HEK293 (cell line): ENCODE results near the gene TMEM91.

Source experiments
- ZBTB7A ChIP-seq: fragments of 450-650 bp; formaldehyde crosslinking; IDR thresholded peaks from 2 replicates; pipeline ENCODE4 v1.5.1; 2016; ENCODE audit warnings: low read depth, missing biosample characterization, missing genetic modification characterization
- ZNF621 ChIP-seq: fragments of 450-650 bp; formaldehyde crosslinking; IDR thresholded peaks from 2 replicates; pipeline ENCODE4 v1.5.1; 2017; ENCODE audit warnings: missing biosample characterization, missing genetic modification characterization
- TF ChIP-seq, protein P1 (sequence below): fragments of 450-650 bp; formaldehyde crosslinking; IDR thresholded peaks from 2 replicates; pipeline ENCODE4 v1.5.1; 2016; ENCODE audit warnings: missing biosample characterization, missing genetic modification characterization
- TF ChIP-seq, protein P2 (sequence below): fragments of 450-650 bp; formaldehyde crosslinking; IDR thresholded peaks from 2 replicates; pipeline ENCODE4 v1.5.0; 2017; ENCODE audit warnings: missing biosample characterization, missing genetic modification characterization, borderline replicate concordance
- TF ChIP-seq, protein P3 (sequence below): fragments of 450-650 bp; formaldehyde crosslinking; IDR thresholded peaks from 2 replicates; pipeline ENCODE4 v1.5.1; 2016; ENCODE audit warnings: missing biosample characterization, missing genetic modification characterization

DNA sequence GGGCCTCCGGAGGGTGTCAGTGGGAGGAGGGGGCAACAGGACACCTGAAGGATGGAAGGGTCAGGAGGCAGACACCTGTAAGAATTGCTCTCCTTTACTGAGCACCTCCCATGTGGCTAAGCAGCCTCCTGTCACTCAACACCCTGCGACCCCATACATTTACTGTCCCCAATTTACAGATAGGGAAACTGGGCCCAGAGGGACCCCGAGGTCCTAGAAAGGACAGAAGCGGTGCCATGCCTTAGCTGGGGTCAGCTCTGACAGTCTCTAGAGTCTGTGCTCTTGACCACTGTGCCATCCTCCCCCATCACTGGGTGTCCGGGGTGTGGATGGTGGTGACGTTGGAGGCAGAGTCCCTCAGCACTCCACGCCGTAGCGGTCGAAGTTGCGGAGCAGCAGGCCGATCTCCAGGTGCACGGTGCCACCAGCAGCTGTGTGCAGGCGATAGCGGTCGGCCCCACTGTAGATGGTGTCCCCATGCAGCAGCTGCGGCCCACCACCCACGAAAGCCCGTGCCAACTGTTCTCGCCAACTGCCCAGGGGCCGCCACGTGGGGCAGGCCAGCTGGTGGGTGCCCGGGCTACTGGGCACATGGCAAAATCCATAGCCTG, 21.9 kb upstream of the TMEM91 start:
- TF ChIP-seq, protein P1, sequence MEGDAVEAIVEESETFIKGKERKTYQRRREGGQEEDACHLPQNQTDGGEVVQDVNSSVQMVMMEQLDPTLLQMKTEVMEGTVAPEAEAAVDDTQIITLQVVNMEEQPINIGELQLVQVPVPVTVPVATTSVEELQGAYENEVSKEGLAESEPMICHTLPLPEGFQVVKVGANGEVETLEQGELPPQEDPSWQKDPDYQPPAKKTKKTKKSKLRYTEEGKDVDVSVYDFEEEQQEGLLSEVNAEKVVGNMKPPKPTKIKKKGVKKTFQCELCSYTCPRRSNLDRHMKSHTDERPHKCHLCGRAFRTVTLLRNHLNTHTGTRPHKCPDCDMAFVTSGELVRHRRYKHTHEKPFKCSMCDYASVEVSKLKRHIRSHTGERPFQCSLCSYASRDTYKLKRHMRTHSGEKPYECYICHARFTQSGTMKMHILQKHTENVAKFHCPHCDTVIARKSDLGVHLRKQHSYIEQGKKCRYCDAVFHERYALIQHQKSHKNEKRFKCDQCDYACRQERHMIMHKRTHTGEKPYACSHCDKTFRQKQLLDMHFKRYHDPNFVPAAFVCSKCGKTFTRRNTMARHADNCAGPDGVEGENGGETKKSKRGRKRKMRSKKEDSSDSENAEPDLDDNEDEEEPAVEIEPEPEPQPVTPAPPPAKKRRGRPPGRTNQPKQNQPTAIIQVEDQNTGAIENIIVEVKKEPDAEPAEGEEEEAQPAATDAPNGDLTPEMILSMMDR (tag by site-specific recombination), result no peak
- TF ChIP-seq, protein P2, sequence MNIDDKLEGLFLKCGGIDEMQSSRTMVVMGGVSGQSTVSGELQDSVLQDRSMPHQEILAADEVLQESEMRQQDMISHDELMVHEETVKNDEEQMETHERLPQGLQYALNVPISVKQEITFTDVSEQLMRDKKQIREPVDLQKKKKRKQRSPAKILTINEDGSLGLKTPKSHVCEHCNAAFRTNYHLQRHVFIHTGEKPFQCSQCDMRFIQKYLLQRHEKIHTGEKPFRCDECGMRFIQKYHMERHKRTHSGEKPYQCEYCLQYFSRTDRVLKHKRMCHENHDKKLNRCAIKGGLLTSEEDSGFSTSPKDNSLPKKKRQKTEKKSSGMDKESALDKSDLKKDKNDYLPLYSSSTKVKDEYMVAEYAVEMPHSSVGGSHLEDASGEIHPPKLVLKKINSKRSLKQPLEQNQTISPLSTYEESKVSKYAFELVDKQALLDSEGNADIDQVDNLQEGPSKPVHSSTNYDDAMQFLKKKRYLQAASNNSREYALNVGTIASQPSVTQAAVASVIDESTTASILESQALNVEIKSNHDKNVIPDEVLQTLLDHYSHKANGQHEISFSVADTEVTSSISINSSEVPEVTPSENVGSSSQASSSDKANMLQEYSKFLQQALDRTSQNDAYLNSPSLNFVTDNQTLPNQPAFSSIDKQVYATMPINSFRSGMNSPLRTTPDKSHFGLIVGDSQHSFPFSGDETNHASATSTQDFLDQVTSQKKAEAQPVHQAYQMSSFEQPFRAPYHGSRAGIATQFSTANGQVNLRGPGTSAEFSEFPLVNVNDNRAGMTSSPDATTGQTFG (tag by site-specific recombination), result no peak
- TF ChIP-seq, protein P3, sequence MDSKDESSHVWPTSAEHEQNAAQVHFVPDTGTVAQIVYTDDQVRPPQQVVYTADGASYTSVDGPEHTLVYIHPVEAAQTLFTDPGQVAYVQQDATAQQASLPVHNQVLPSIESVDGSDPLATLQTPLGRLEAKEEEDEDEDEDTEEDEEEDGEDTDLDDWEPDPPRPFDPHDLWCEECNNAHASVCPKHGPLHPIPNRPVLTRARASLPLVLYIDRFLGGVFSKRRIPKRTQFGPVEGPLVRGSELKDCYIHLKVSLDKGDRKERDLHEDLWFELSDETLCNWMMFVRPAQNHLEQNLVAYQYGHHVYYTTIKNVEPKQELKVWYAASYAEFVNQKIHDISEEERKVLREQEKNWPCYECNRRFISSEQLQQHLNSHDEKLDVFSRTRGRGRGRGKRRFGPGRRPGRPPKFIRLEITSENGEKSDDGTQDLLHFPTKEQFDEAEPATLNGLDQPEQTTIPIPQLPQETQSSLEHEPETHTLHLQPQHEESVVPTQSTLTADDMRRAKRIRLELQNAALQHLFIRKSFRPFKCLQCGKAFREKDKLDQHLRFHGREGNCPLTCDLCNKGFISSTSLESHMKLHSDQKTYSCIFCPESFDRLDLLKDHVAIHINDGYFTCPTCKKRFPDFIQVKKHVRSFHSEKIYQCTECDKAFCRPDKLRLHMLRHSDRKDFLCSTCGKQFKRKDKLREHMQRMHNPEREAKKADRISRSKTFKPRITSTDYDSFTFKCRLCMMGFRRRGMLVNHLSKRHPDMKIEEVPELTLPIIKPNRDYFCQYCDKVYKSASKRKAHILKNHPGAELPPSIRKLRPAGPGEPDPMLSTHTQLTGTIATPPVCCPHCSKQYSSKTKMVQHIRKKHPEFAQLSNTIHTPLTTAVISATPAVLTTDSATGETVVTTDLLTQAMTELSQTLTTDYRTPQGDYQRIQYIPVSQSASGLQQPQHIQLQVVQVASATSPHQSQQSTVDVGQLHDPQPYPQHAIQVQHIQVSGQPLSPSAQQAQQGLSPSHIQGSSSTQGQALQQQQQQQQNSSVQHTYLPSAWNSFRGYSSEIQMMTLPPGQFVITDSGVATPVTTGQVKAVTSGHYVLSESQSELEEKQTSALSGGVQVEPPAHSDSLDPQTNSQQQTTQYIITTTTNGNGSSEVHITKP (tag by site-specific recombination), result no peak
- TF ChIP-seq ZBTB7A (tag by site-specific recombination) (no peak), ZNF621 (tag by site-specific recombination) (no peak)
